GM21529 (cell line): ENCODE measurements around the gene MYH7.
"Not testable (repeated sequence)": the region's sequence is repeated elsewhere in the genome, so short reads cannot be mapped to it uniquely, and the experiment has no call there.

Source experiments
- ATAC-seq: cut with Tn5 transposase; IDR thresholded peaks from one replicate; pipeline ENCODE4 v1.9.1; 2021; ENCODE audit not compliant: unreplicated experiment

Gene MYH7

GRCh38 chr14:23435543-23436326, at the start of gene MYH7:
Gene MYH7, minus strand, starts transcription at chr14:23435660. Its CDS starts 1,928 bp downstream, at chr14:23433732.
- no peak for ATAC-seq

- ATAC-seq, result no peak
These were observed 47.9 kb upstream of the MYH7 start for GRCh38 chr14:23483236-23483854.

- ATAC-seq, result no peak
These were observed 47.3 kb upstream of the MYH7 start for GRCh38 chr14:23482823-23483148.

GRCh38 chr14:23481979-23482822, 46.7 kb upstream of the MYH7 start:
- ATAC-seq, result no peak

GRCh38 chr14:23481362-23481970, 46.0 kb upstream of the MYH7 start:
- ATAC-seq, result no peak

- ATAC-seq, result no peak
These were observed 42.8 kb upstream of the MYH7 start for GRCh38 chr14:23478109-23478759.

- ATAC-seq, result no peak
These were observed 35.5 kb upstream of the MYH7 start for GRCh38 chr14:23470947-23471346.

- peak; percentile 5 for ATAC-seq
These were observed 34.5 kb upstream of the MYH7 start for GRCh38 chr14:23469906-23470403.

GRCh38 chr14:23469127-23469905, 33.9 kb upstream of the MYH7 start, which contains the start of gene NGDN:
Gene NGDN, plus strand, starts transcription at chr14:23469703. Its CDS starts 13 bp downstream, at chr14:23469716.
- ATAC-seq, result peak; percentile 94

- no peak for ATAC-seq
These were observed 33.3 kb upstream of the MYH7 start for GRCh38 chr14:23468704-23469126.

- ATAC-seq, result no peak
These were observed 29.8 kb upstream of the MYH7 start for GRCh38 chr14:23465261-23465660.

GRCh38 chr14:23464700-23465099, 29.2 kb upstream of the MYH7 start:
- ATAC-seq, result no peak

GRCh38 chr14:23460960-23461359, 25.5 kb upstream of the MYH7 start:
- no peak for ATAC-seq

GRCh38 chr14:23457587-23458445, 22.4 kb upstream of the MYH7 start:
- no peak for ATAC-seq

GRCh38 chr14:23456883-23457586, 21.6 kb upstream of the MYH7 start:
- ATAC-seq, result not testable (repeated sequence)

- ATAC-seq, result no peak
These were observed 19.0 kb upstream of the MYH7 start for GRCh38 chr14:23454445-23454856.

GRCh38 chr14:23452237-23452636, 16.8 kb upstream of the MYH7 start:
- ATAC-seq, result no peak

GRCh38 chr14:23450379-23450778, 14.9 kb upstream of the MYH7 start:
- ATAC-seq, result no peak
